ENCODE measurements around the gene SLC23A3.

SLC23A3 gene

GRCh38 chr2:219124381-219125110, 45.3 kb downstream of the SLC23A3 start:
- TF ChIP-seq REST (IDR thresholded peaks at IDR 0.05; ENCODE audit: insufficient read depth in 1 of 2, low read depth in 2 of 2, low read length in 2 of 2) = no peak
- TF ChIP-seq SIN3A (IDR thresholded peaks at IDR 0.05; ENCODE audit: borderline replicate concordance, insufficient read depth, low read length) = no peak

GRCh38 chr2:219123356-219124135, 46.3 kb downstream of the SLC23A3 start:
- TF ChIP-seq SIN3A (IDR thresholded peaks at IDR 0.05; ENCODE audit: borderline replicate concordance, insufficient read depth, low read length) (no peak), TAF1 (IDR thresholded peaks at IDR 0.05; ENCODE audit: borderline replicate concordance, insufficient read depth, low read length) (no peak), POLR2AphosphoS5 (IDR thresholded peaks at IDR 0.05; ENCODE audit: low read depth, low read length) (no peak), FOXP2 (optimal IDR thresholded peaks at IDR 0.05; ENCODE audit: borderline replicate concordance, extremely low read depth, extremely low read length, insufficient read depth) (no peak), REST (IDR thresholded peaks at IDR 0.05; ENCODE audit: insufficient read depth in 1 of 2, low read depth in 2 of 2, low read length in 2 of 2) (no peak)

GRCh38 chr2:219122202-219122980, 47.4 kb downstream of the SLC23A3 start:
- no peak for TF ChIP-seq FOXP2 (optimal IDR thresholded peaks at IDR 0.05; ENCODE audit: borderline replicate concordance, extremely low read depth, extremely low read length, insufficient read depth)

- no peak for TF ChIP-seq SIN3A (IDR thresholded peaks at IDR 0.05; ENCODE audit: borderline replicate concordance, insufficient read depth, low read length)
- TF ChIP-seq FOXP2 (optimal IDR thresholded peaks at IDR 0.05; ENCODE audit: borderline replicate concordance, extremely low read depth, extremely low read length, insufficient read depth) = no peak
- no peak for TF ChIP-seq POLR2AphosphoS5 (IDR thresholded peaks at IDR 0.05; ENCODE audit: low read depth, low read length)
- no peak for TF ChIP-seq REST (IDR thresholded peaks at IDR 0.05; ENCODE audit: insufficient read depth in 1 of 2, low read depth in 2 of 2, low read length in 2 of 2)
- no peak for TF ChIP-seq TAF1 (IDR thresholded peaks at IDR 0.05; ENCODE audit: borderline replicate concordance, insufficient read depth, low read length)
Observed at GRCh38 chr2:219120082-219120481, 49.7 kb downstream of the SLC23A3 start.

GRCh38 chr2:219119422-219120043, 50.3 kb downstream of the SLC23A3 start:
- no peak for TF ChIP-seq REST (IDR thresholded peaks at IDR 0.05; ENCODE audit: insufficient read depth in 1 of 2, low read depth in 2 of 2, low read length in 2 of 2)
- TF ChIP-seq FOXP2 (optimal IDR thresholded peaks at IDR 0.05; ENCODE audit: borderline replicate concordance, extremely low read depth, extremely low read length, insufficient read depth) = no peak
- TF ChIP-seq POLR2AphosphoS5 (IDR thresholded peaks at IDR 0.05; ENCODE audit: low read depth, low read length) = no peak
- no peak for TF ChIP-seq TAF1 (IDR thresholded peaks at IDR 0.05; ENCODE audit: borderline replicate concordance, insufficient read depth, low read length)
- no peak for TF ChIP-seq SIN3A (IDR thresholded peaks at IDR 0.05; ENCODE audit: borderline replicate concordance, insufficient read depth, low read length)

Data from PFSK-1 (cell line).